Hepatocyte (in vitro differentiated cells): Measurements from ENCODE around the gene PAMR1. TPM values are rescaled to one million over a fixed set of nuclear protein-coding genes. Genes with fewer than 3 reads are reported as not detected.

Experiments
- DNase-seq: peaks from one replicate; pipeline ENCODE4 v3.0.0-alpha.2; 2016; ENCODE audit warnings: low spot score
- H2AFZ ChIP-seq: fragments of 200-600 bp; sonication (generic); 2 replicates; pipeline ENCODE4 v1.6.0; 2016; ENCODE audit warnings: antibody characterized with exemption, mild to moderate bottlenecking
- H3K27ac ChIP-seq: fragments of 200-600 bp; sonication (generic); 2 replicates; pipeline ENCODE4 v1.5.1; 2016; ENCODE audit warnings: mild to moderate bottlenecking
- H3K27me3 ChIP-seq: fragments of 200-600 bp; sonication (generic); 2 replicates; pipeline ENCODE4 v1.6.1; 2016
- H3K36me3 ChIP-seq: fragments of 200-600 bp; sonication (generic); replicated peaks from 2 replicates; pipeline ENCODE4 v1.5.1; 2016; ENCODE audit warnings: low read depth; ENCODE audit not compliant: insufficient read depth
- H3K4me1 ChIP-seq: fragments of 200-600 bp; sonication (generic); 2 replicates; pipeline ENCODE4 v1.5.1; 2016; ENCODE audit warnings: mild to moderate bottlenecking, moderate library complexity; ENCODE audit not compliant: insufficient read depth
- H3K4me2 ChIP-seq: fragments of 200-600 bp; sonication (generic); 2 replicates; pipeline ENCODE4 v1.6.0; 2016
- H3K4me3 ChIP-seq: fragments of 200-600 bp; sonication (generic); 2 replicates; pipeline ENCODE4 v1.5.1; 2016; ENCODE audit warnings: mild to moderate bottlenecking
- H3K79me2 ChIP-seq: fragments of 200-600 bp; sonication (generic); 2 replicates; pipeline ENCODE4 v1.6.0; 2017; ENCODE audit warnings: mild to moderate bottlenecking
- H3K9me2 ChIP-seq: fragments of 200-600 bp; sonication (generic); replicated peaks from 2 replicates; pipeline ENCODE4 v1.6.0; 2017; ENCODE audit warnings: mild to moderate bottlenecking; ENCODE audit not compliant: insufficient read depth
- H3K9me3 ChIP-seq: fragments of 200-600 bp; sonication (generic); 2 replicates; pipeline ENCODE4 v1.5.1; 2016; ENCODE audit warnings: low read depth, mild to moderate bottlenecking
- H4K20me1 ChIP-seq: fragments of 200-600 bp; sonication (generic); 2 replicates; pipeline ENCODE4 v1.6.0; 2016; ENCODE audit warnings: mild to moderate bottlenecking; ENCODE audit not compliant: insufficient read depth, poor library complexity, severe bottlenecking
- CTCF ChIP-seq: fragments of 200-600 bp; sonication (generic); IDR thresholded peaks from 2 replicates; pipeline ENCODE4 v1.5.1; 2016; ENCODE audit warnings: antibody characterized with exemption, mild to moderate bottlenecking; ENCODE audit not compliant: poor library complexity
- EZH2 ChIP-seq: fragments of 200-600 bp; sonication (generic); IDR thresholded peaks from 2 replicates; pipeline ENCODE4 v1.6.1; 2016; ENCODE audit warnings: antibody characterized with exemption, mild to moderate bottlenecking, borderline replicate concordance
- EZH2phosphoT487 ChIP-seq: fragments of 200-600 bp; sonication (generic); IDR thresholded peaks from one replicate; pipeline ENCODE4 v1.6.1; 2018; ENCODE audit warnings: antibody characterized with exemption, mild to moderate bottlenecking, low read depth, moderate library complexity; ENCODE audit not compliant: unreplicated experiment, severe bottlenecking
- WGBS: methylation state at CpG from one replicate; pipeline ENCODE4 v1.1.6; 2016; ENCODE audit warnings: low lambda C conversion rate; ENCODE audit errors: missing lambda C conversion rate; 5-methylcytosine and 5-hydroxymethylcytosine counted together
- polyA plus RNA-seq: library from polyadenylated mRNA; unstranded; fragments of >200 nt; fragmentation: Nextera tagmentation; extraction: Ambion mirVana; gene quantifications from 2 replicates; pipeline ENCODE4 v1.2.1, GENCODE V29; 2016
- total RNA-seq: library from RNA; depleted of rRNA; stranded (reverse); fragments of >200 nt; gene quantifications from 2 replicates; pipeline ENCODE4 v1.2.3, GENCODE V29; 2014

Gene PAMR1
- total and polyA plus RNA-seq, 2 experiments from 2014 or later: 26.3 to 31.1 TPM

- WGBS: 85% methylated on average over 3 of the region's 3 CpGs
- Histone ChIP-seq H3K27ac (no peak overlapping the region), H3K79me2 (no peaks in the 10 kb centered on the region), H3K9me2 (no peaks in the 10 kb centered on the region), H2AFZ (no peak overlapping the region), H3K36me3 (no peaks in the 10 kb centered on the region), H3K4me3 (no peak overlapping the region), H3K4me2 (no peak overlapping the region), H4K20me1 (no peaks in the 10 kb centered on the region), H3K9me3 (no peaks in the 10 kb centered on the region), H3K27me3 (no peaks in the 10 kb centered on the region), H3K4me1 (no peaks in the 10 kb centered on the region)
- TF ChIP-seq EZH2phosphoT487: no peak
- TF ChIP-seq CTCF: no peak
- TF ChIP-seq EZH2: no peak
- DNase-seq: no peak
Measured at GRCh38 chr11:35514481-35514880, 10.9 kb downstream of the PAMR1 start.

GRCh38 chr11:35511666-35512065 lies 13.8 kb downstream of the PAMR1 start:
- H3K9me3 ChIP-seq: no peaks in the 10 kb centered on the region
- no peaks in the 10 kb centered on the region for H4K20me1 ChIP-seq
- H2AFZ ChIP-seq: no peak overlapping the region
- no peaks in the 10 kb centered on the region for H3K36me3 ChIP-seq
- H3K4me3 ChIP-seq: no peak overlapping the region
- WGBS: 53% methylated on average over 5 of the region's 5 CpGs
- H3K79me2 ChIP-seq: no peaks in the 10 kb centered on the region
- H3K9me2 ChIP-seq: no peaks in the 10 kb centered on the region
- H3K27ac ChIP-seq: no peak overlapping the region
- no peaks in the 10 kb centered on the region for H3K4me1 ChIP-seq
- no peak for TF ChIP-seq EZH2phosphoT487
- TF ChIP-seq CTCF: no peak
- no peak for TF ChIP-seq EZH2
- DNase-seq: no peak
- no peak overlapping the region for H3K4me2 ChIP-seq
- no peaks in the 10 kb centered on the region for H3K27me3 ChIP-seq

GRCh38 chr11:35507688-35508087 lies 17.7 kb downstream of the PAMR1 start:
- Histone ChIP-seq H3K27ac (no peak overlapping the region), H3K79me2 (no peaks in the 10 kb centered on the region), H3K4me1 (no peaks in the 10 kb centered on the region), H3K36me3 (no peaks in the 10 kb centered on the region), H3K4me3 (no peak overlapping the region), H2AFZ (no peak overlapping the region), H3K9me3 (no peaks in the 10 kb centered on the region), H3K4me2 (no peak overlapping the region), H3K27me3 (no peaks in the 10 kb centered on the region), H4K20me1 (no peaks in the 10 kb centered on the region), H3K9me2 (no peaks in the 10 kb centered on the region)
- TF ChIP-seq EZH2phosphoT487 (no peak), EZH2 (no peak), CTCF (no peak)
- no peak for DNase-seq
- WGBS: 96% methylated on average over 2 of the region's 2 CpGs

GRCh38 chr11:35501776-35502175 lies 23.6 kb downstream of the PAMR1 start:
- Histone ChIP-seq H3K79me2 (no peaks in the 10 kb centered on the region), H3K27me3 (no peaks in the 10 kb centered on the region), H3K4me3 (no peak overlapping the region), H2AFZ (no peak overlapping the region), H3K9me2 (no peaks in the 10 kb centered on the region), H4K20me1 (no peaks in the 10 kb centered on the region), H3K4me2 (no peak overlapping the region), H3K9me3 (no peaks in the 10 kb centered on the region), H3K27ac (no peak overlapping the region), H3K4me1 (no peaks in the 10 kb centered on the region), H3K36me3 (no peaks in the 10 kb centered on the region)
- 89% methylated on average over 4 of the region's 4 CpGs for WGBS
- TF ChIP-seq EZH2phosphoT487: no peak
- no peak for TF ChIP-seq EZH2
- no peak for TF ChIP-seq CTCF
- DNase-seq: no peak
